GM12878 (cell line): ENCODE measurements around the gene GDPD2.

Experiments used
- SREBF1 ChIP-seq: IDR thresholded peaks from 2 replicates; pipeline ENCODE4 v1.6.1; 2012; ENCODE audit warnings: mild to moderate bottlenecking, low read length
- TF ChIP-seq, protein P1 (sequence below): IDR thresholded peaks from 2 replicates; pipeline ENCODE4 v1.6.1; 2012; ENCODE audit warnings: mild to moderate bottlenecking, low read depth, low read length

DNA sequence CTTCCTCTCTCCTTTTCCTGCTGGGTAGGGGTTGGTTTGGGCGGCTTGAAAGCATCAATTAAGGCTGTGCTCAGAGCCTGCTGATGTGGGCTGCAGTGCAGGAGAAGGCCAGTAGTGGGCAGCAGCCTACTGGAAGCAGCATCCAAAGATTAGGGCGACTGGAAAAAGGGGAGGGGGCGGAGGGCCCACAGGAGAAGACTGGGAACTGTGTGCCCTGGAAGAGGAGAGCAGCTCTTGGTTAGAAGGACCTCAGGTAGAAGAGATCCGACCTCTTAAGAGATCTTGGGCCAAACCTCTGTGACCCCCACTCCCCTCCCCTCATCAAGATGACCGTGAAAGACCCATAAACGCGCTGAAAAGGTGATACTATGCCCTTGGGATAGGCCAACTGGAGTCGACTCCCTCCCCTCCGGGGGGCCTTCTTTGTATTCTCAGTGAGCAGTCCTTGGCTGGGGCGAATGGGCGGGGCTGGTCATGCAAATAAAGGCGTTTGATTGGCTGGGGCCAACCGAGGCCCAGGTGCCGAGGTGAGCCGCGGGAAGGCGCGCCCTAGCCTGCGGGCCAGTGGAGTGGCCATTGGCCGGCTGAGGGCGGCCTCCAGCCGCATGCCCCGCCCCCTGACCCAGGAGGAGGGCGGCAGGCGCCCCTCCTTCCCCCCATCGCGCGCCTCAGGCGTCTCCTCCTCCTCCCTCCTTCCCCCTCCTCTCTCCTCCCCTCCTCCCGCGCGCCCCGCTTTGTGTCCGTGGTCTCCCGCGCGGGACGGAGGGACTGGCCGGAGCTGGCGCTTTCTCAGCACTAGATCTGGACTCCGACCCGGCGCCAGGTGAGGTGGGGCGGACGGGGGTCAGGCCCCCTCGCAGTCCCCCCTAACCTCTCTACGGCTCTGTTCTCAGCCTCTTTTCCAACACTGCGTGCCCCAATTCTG is 31.6 kb downstream of the GDPD2 start:
- TF ChIP-seq, protein P1, sequence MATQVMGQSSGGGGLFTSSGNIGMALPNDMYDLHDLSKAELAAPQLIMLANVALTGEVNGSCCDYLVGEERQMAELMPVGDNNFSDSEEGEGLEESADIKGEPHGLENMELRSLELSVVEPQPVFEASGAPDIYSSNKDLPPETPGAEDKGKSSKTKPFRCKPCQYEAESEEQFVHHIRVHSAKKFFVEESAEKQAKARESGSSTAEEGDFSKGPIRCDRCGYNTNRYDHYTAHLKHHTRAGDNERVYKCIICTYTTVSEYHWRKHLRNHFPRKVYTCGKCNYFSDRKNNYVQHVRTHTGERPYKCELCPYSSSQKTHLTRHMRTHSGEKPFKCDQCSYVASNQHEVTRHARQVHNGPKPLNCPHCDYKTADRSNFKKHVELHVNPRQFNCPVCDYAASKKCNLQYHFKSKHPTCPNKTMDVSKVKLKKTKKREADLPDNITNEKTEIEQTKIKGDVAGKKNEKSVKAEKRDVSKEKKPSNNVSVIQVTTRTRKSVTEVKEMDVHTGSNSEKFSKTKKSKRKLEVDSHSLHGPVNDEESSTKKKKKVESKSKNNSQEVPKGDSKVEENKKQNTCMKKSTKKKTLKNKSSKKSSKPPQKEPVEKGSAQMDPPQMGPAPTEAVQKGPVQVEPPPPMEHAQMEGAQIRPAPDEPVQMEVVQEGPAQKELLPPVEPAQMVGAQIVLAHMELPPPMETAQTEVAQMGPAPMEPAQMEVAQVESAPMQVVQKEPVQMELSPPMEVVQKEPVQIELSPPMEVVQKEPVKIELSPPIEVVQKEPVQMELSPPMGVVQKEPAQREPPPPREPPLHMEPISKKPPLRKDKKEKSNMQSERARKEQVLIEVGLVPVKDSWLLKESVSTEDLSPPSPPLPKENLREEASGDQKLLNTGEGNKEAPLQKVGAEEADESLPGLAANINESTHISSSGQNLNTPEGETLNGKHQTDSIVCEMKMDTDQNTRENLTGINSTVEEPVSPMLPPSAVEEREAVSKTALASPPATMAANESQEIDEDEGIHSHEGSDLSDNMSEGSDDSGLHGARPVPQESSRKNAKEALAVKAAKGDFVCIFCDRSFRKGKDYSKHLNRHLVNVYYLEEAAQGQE, result no peak
- TF ChIP-seq SREBF1, result no peak
